CD1c-positive myeloid dendritic cell (primary cell): ENCODE measurements around the gene SOBP.

Source experiments
- DNase-seq: peaks from one replicate; pipeline ENCODE4 v3.0.0-alpha.2; 2016; ENCODE audit errors: extremely low spot score

The SOBP gene

DNA sequence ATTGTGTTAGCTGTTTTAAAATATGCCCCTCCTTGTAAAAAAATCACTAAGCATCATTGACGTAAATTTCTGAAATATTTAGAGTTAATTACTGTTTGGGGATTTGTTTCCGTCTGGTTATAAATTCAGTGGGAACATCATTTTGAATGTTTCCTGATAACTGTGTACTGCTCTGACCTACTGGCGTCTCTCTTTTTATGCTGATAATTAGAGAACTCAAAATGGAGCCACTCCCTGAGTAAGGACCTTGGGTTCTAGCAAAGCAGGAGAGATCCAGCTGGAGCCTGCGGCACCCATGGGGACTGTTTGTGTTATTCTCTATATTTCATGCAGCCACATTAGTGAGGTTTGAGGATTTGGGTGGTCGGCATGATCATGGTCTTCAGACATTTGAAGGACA is 124.9 kb downstream of the SOBP start:
- no peak for DNase-seq

DNA sequence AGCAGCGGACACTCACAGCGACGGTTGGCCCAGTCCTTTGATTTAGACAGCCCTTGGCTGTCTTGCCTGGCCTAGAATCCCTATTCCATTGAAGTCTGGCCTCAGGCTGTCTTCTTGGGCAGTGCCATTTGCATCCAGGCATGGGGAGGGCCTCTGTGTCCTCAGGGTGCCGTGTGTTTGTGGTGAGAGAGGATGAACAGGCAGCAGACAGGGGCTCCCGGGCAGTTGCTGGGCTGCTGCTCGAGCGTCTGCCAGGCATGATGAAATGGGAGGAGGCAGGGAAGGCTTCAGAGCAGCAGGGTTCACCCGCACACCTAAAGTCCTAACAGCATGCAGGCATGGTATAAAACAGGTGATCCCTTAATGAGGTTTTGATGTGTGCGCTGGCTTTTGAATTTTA is 126.9 kb downstream of the SOBP start:
- DNase-seq: no peak

DNA sequence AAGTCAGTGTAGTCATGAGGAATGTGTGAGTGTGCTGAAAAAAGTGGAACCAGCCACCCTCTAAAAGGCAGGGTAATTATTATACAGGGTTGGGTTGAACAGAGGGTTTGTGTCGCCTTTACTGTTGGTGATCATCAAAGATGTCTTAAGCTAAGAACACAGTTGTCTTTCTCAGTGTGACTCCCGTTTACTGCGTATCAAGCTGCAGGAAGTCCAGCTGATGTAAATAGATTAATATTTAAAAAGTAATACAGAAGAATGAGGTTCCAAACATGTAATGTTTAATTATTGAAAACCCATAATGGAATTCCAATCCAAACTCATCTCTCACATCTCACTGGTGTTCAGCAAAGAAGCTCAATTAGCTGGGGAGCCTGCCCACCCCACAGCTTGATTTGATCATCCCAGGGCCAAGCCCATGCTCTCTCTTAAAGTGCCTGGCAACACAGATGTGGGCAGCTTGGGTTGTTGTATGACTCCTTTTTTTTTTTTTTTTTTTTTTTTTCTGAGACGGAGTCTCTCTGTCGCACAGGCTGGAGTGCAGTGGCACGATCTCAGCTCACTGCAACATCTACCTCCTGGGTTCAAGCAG is 127.5 kb downstream of the SOBP start:
- no peak for DNase-seq

DNA sequence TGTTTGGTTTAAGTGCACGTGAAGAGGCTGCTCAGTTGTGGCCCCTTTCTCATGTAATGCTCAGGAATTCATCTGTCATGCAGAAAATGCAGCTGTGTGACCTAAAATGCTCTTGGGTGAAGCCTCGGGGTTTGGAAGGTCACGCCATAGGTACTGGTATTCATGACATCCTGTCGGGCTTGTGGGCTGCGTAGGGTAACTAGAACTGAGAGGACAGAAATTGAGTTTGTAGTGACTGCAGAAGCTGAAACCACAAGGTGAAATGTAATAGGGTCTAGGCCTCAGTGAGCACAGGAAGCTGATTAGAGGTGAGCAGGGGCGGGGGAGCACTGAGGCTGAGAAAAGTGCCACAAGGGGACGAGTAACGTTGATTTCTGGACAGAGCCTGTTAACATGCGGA is 128.8 kb downstream of the SOBP start:
- no peak for DNase-seq

DNA sequence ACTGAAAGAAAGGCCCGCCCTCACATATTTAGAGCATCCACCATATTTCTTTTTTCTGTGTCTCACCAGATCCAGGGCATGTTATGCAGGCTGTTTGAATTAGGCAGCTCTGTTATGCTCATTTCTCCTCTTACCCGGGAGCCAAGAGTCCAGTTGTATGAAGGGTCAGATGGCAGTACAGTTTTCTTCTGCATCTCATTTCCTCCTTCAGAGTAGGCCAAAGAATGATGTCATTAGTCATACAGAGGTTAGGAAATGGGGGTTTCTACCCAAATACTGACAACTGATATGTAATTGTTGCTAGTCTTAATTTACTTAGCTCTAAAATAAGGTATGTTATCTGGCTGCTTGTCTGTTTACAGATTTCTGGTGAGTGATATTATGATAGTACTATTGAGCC is 130.8 kb downstream of the SOBP start:
- no peak for DNase-seq

DNA sequence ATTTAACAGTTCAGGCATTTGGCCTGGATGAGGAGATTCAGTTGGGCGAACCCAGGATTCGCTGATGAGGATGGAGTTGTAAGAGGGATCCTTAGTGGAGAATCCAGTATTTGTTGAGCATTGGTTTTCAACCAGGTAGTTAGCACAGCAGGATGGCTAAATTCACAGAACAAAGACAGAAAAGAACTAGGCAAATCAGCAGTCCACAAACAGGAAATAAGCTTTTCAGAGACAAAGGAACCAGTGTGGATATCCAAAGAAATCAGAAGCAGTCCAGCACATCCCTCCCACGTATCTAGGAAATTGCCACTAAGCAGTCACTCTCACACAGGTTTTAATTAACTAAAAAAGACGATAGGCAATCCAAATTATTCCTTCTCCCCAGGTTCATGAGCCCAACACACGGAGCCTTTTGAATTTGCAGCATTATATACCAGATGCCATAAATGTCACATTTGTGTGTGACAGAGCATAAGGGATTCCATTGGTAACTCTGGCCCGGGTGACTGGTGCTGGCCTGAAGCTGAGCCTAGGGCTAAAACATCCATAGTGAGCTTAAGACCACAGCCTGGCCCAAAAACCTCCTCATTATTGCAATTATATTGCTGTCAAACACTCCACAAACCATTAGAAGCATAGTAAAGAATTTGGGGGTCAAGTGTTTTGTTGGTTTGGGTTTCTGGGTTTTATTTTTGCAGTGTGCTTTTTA is 131.5 kb downstream of the SOBP start:
- no peak for DNase-seq

DNA sequence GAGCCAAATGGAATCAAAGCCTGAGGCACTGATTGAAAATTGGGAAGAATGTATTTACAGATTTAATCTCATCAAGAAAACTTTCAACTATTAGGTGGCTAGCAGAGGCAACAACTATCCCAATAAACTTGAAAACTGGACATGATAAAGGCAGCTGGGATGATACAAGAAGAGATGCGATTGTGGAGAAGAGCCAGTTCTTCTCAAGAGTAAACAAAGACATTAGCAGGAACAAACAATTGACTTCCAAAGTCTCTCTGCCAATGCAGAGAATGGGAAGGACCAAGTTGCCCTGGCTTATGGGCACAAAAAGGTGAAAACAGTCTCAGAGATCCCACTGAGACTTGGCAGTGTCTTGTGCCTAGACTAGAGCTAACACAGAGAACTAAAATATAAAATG is 132.4 kb downstream of the SOBP start:
- DNase-seq: no peak

DNA sequence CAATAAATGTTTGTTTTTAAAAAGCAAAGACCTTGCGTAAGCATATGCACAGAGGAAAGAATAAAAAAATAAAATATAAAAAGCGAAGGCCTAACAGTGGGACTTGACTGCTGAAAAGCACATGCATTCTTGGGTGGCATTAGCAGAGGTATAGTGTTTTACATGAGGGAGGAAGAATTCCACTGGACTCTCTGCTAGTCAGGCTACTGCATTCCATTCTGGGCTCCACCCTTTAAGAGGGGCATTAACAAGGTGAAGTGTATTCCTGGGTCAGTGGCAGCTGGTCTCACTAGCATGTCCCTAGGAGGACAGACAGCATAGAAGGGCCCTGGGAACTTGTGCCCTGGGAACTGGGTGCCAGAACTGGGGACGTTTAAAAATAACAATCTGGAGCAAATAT is 134.1 kb downstream of the SOBP start:
- no peak for DNase-seq

DNA sequence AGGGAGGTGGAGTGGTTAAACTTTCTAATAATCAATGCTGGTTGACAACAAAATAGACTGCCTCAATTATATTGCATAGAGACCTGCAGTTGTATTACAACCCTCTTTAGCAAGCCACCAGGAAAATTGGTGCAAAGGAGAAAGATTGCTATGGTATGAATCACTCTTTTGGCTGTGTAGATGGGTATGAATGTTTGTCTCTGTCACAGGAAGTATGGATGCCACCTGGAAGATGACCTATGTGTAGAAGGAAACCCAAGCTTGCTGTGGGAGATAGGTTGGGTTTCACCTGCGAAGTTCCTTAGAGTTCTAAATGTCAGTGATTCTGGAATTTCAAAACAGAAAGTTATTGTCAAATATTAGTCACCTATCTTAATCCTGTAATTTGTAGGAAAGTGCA is 134.6 kb downstream of the SOBP start:
- DNase-seq: no peak

DNA sequence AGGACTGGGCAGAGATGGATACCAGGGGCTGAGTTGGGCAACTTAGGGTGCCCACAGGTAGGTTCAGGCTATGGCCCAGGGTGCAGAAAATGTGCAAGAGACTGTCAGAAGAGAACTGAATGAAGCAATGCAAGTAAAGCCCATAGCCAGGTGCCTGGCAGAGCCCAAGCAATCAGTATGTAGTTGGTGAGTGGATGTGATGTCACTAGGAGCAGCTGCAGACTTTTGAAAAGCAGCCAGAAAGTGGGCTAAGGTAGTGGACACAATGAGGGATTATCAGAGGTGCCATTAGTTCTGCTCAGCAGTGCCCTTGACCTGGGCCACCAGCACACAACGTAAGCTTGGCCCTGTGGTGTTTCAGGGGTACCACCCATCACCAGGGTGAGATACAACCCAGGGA is 135.3 kb downstream of the SOBP start:
- no peak for DNase-seq

DNA sequence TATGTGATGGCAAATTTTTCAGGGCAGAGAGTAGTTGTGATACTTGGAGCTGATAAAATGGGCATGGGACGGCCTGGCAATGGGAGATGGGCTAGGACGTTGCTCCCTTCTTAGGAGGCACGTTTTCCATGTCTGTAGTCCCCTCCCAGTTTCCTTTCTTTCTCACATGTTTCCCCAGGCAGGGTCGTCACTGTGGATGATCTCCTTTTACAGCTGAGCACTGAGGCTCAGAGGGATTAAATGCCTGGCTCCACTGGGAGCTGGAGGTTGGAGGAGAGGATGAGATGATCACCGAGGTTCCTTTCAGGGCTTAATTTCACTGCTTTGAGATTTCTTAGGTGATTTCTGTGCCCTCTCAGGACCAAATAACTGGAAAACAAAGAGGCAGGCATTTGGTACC is 136.7 kb downstream of the SOBP start:
- DNase-seq: no peak

DNA sequence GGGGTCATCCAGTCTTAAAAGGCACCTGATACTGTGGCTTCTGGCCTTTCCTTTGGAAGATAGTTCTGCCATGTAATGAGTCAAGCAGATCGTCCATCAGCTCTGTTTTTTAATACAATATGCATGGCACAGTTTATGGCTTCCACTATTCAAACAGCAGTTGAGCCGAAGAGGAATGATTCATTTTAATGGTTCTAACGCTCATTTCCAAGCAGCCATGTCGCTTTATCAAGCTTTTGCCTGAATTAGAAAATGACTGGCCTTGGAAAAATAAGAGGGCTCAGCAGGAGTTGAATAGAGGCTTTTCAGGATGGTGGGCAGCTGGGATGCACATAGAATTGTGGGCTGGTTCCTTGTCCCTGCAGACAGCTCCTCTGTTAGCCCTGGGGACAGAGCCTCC is 138.1 kb downstream of the SOBP start:
- DNase-seq: no peak

DNA sequence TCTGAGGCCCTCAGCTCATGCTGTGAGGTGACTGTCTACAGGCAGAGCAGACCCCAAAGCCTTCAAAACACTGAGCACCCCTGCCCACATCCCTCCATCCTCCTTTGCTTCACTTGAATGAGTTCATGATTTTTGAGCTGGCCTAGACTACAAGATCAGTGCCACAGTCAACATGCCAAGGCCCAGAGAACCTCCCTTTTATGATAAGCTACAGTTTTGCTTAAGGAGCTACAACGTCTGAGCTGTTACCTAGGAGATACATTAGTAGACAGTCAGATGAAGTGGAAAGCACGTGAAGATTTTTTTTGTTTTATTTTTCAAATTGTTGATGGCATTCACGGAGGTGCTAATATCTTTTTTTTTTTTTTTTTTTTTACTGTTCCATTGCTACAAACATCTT is 139.0 kb downstream of the SOBP start:
- DNase-seq: no peak

DNA sequence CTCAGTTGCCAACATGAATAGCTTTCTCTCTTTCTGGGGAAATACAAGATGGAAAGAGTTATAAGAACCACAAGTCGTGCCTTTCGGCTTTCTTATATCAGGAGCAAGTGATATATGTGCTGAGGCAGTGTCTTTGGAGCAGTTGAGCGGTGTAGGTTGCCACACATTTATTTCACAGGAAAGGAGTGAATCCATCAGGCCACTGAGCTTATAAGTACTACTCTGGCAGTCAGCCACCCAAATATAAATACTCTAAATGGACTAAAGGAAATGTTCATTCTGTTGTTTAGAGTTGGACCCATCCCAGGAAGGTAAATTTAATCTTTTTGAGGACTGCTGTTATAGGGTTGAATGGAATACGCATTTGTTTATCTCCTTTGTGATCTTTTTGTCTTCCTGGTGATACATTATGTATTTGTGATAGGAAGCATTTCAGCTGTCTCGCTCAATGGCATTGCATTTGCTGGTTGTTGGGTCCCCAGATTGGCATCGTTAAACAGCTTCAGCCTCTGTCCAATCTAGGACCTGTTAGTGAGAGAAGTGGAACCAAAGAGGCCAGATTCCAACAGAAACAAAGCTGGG is 139.7 kb downstream of the SOBP start:
- DNase-seq: no peak

DNA sequence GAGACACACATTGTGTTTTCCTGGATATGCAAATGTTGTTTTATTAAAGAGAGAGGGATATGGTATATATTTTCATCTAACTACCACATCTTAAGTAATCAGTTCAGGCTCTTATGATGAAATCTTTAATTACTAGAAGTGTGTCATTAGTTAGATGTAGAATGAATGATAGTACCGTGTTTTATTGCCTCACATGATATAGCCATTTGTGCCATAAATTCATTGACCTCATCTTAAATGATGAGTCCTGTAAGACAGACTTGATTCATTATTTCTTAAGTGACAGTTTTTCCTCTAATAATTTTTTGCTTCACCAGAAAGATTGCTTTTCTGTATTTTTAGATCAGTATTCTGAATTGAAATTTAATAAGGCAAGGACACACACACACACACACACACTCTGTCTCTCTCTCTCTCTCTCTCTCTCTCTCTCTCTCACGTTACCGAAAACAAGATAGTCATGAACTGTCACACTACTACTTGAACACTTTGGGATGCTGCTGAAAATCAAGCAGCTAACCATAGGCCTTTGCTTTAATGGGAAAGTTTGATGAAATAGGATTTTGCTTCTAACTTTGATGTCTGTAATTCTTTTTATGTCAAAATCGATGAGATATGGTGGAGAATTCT is 140.5 kb downstream of the SOBP start:
- DNase-seq: no peak

DNA sequence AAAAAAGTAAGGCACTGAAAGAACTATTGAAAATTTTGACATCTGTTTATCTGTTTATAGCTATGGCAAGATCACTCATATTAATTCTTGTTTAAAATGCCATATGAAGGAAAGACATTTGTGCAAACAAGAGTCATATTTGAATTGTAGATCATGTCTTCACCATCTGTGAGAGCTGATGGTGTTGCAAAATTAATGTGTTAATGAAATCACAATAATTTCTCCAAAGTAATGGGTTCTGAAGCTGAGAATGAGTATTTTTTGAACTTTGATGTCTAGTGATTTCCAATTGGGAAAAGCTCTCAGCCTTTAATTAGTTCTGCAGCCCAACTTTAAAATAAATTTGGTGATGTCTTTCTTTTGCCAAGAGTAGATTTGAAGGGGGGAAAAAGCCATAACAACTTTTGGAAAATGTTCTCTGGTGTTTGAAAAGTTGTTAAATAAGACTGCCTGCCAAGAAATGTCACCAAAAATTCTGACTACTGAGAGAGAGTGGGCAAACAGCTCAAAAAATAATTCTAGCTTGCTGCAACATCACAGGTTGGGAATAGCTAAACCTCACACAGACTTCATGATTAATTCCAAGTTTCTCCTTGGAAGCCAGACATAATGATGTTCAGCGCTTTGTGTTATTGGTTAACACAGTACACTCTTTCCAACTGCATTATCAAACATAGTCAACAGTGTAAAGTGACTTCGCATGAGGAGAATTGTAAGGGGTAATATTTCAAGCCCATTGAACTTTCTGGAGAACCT is 142.6 kb downstream of the SOBP start:
- no peak for DNase-seq

DNA sequence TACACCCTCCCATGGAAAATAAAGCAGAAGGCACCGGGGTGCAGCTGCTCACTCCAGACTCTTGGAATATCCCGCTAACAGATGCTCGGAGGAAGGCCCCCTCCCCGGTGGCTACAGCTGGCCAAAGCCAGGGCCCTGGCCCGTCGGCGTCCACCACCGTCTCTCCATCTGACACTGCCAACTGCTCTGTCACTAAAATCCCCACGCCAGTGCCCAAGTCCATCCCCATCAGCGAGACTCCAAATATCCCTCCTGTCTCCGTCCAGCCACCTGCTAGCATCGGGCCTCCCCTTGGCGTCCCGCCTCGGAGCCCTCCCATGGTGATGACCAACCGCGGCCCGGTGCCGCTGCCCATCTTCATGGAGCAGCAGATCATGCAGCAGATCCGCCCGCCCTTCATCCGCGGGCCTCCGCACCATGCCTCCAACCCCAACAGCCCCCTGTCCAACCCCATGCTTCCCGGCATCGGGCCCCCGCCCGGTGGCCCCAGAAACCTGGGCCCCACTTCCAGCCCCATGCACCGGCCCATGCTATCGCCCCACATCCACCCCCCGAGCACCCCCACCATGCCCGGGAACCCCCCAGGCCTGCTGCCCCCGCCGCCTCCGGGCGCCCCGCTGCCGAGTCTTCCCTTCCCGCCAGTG is 143.9 kb downstream of the SOBP start:
- DNase-seq: no peak

DNA sequence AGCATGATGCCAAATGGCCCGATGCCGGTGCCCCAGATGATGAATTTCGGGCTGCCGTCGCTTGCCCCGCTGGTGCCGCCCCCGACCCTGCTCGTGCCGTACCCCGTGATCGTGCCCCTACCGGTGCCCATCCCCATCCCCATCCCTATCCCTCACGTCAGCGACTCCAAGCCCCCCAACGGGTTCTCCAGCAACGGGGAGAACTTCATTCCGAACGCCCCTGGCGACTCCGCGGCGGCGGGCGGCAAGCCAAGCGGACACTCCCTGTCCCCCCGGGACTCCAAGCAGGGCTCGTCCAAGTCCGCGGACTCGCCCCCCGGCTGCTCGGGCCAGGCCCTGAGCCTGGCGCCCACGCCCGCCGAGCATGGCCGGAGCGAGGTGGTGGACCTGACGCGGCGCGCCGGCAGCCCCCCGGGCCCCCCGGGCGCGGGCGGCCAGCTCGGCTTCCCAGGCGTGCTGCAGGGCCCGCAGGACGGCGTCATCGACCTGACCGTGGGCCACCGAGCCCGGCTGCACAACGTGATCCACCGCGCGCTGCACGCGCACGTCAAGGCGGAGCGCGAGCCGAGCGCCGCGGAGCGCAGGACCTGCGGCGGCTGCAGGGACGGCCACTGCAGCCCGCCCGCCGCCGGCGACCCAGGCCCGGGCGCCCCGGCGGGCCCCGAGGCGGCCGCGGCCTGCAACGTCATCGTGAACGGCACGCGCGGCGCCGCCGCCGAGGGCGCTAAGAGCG is 144.6 kb downstream of the SOBP start:
- no peak for DNase-seq

DNA sequence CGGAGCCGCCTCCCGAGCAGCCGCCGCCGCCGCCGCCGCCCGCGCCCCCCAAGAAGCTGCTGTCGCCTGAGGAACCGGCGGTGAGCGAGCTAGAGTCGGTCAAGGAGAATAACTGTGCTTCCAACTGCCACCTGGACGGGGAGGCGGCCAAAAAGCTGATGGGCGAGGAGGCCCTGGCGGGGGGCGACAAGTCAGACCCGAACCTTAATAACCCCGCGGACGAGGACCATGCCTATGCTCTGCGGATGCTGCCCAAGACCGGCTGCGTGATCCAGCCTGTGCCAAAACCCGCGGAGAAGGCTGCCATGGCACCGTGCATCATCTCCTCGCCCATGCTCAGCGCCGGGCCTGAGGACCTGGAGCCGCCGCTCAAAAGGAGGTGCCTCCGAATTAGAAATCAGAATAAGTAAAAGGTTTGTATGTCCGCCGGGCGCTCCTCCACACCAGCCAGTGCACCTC is 145.2 kb downstream of the SOBP start:
- no peak for DNase-seq

DNA sequence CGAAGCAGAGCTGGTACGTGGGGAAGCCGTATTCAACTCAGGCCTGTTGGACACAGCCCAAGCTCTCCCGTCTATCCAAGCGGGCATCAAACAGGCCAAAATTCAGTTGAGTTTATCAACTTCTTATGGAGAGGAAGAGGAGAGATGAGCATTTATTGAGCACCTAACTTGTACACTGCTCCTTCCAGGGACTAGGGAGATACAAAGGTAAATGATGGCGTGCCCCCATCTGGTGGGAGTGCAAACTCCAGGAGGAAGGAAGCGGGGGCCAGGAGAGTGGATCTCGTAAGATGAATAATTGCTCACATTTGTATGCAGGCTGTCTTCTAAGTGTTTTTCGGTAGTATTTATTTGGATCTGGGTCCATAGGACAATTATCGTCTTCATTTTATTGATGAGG is 146.6 kb downstream of the SOBP start:
- DNase-seq: no peak
